Gastroesophageal sphincter (tissue), 3 donors: ENCODE measurements around the gene ADRA2A.

Experiments used
- POLR2AphosphoS5 ChIP-seq: sonication (generic); formaldehyde crosslinking; IDR thresholded peaks from one replicate; pipeline ENCODE4 v1.6.1; 2017; ENCODE audit warnings: antibody characterized with exemption
- TF ChIP-seq, protein P1 (sequence below), 4 experiments: fragments of 200-600 bp in 2 of 4; fragments of 450-650 bp in 2 of 4; sonication (generic) in 1 of 4; IDR thresholded peaks; one replicate each; pipeline ENCODE4 v1.5.1; 2017 to 2019; ENCODE audit warnings: antibody characterized with exemption in 4 of 4, mild to moderate bottlenecking in 2 of 4, moderate library complexity in 2 of 4

GRCh38 chr10:111127081-111127848 is 50.4 kb downstream of the ADRA2A start:
- TF ChIP-seq POLR2AphosphoS5: no peak
- TF ChIP-seq, protein P1, sequence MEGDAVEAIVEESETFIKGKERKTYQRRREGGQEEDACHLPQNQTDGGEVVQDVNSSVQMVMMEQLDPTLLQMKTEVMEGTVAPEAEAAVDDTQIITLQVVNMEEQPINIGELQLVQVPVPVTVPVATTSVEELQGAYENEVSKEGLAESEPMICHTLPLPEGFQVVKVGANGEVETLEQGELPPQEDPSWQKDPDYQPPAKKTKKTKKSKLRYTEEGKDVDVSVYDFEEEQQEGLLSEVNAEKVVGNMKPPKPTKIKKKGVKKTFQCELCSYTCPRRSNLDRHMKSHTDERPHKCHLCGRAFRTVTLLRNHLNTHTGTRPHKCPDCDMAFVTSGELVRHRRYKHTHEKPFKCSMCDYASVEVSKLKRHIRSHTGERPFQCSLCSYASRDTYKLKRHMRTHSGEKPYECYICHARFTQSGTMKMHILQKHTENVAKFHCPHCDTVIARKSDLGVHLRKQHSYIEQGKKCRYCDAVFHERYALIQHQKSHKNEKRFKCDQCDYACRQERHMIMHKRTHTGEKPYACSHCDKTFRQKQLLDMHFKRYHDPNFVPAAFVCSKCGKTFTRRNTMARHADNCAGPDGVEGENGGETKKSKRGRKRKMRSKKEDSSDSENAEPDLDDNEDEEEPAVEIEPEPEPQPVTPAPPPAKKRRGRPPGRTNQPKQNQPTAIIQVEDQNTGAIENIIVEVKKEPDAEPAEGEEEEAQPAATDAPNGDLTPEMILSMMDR (IDR thresholded peaks at IDR 0.05): no peak
